ENCODE results near the gene CD59.

DNA sequence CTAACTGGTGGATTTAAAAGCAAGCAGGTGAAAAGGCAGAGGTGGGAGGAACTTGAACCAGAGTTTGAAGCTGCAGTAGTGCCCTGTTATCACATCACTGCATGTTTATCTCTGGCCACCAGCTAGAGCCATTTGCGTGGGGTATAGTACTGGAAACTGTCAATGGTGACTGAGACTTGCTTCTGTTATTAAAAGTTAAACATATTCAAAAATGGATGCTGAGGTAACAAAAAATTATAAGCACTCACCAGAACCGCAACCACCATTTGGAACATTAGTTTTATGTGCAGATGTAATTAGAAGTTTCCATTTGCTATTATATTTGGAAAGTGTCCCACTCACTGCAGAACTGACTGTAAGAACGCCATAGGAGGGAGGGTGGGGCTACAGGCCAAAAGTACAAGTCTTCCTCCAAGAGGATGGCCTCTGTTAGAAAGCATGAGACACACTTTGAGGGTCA lies 1.2 kb upstream of the CD59 start:
- TF ChIP-seq POLR2AphosphoS5 (IDR thresholded peaks at IDR 0.05; ENCODE audit: low read depth, low read length) = no peak
- TF ChIP-seq POLR2A (IDR thresholded peaks at IDR 0.05; ENCODE audit: low read depth, low read length) = no peak
- no peak for TF ChIP-seq TAF1 (IDR thresholded peaks at IDR 0.05; ENCODE audit: borderline replicate concordance, low read depth, low read length)
